ENCODE measurements around the gene RAB31. TPM values are rescaled to one million over a fixed set of nuclear protein-coding genes. Genes with fewer than 3 reads are reported as not detected.
"Not testable (repeated sequence)": the region's sequence is repeated elsewhere in the genome, so short reads cannot be mapped to it uniquely, and the experiment has no call there.

The RAB31 gene
- total and polyA plus RNA-seq, 2 donors from 2014 or later = 17.3 to 77.1 TPM

DNA sequence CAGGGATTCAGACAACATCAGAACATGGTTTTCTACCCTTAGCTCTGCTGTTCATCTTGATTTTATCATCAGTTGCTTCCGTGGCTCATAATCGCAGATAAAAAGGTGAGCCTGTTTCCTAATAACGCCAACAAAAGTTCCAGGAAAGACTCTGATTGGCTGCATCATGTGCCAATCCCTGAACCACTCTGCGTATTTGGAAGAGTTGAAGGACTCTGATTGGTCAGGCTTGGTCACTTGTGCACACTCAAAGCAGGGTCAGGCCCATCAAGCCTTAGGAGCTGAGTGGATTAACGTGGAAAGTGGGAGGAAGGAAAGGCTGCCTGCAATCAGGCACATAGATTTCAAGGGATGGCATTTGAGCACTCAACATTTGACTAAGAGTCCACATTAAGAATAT, 189.0 kb downstream of the RAB31 start:
- Histone ChIP-seq H3K36me3 (ENCODE audit: control insufficient read depth in 2 of 3, insufficient read depth in 3 of 3, low read length in 3 of 3) (no peaks in the 10 kb centered on the region), H3K4me3 (ENCODE audit: low read length in 3 of 3) (no peak overlapping the region), H3K9me3 (ENCODE audit: control insufficient read depth in 2 of 3, insufficient read depth in 1 of 3, low read length in 3 of 3) (no peaks in the 10 kb centered on the region), H3K4me1 (ENCODE audit: control insufficient read depth in 2 of 3, insufficient read depth in 2 of 3, low read depth in 1 of 3, low read length in 3 of 3) (no peaks in the 10 kb centered on the region), H3K9ac (ENCODE audit: low read length in 3 of 3) (no peak overlapping the region), H3K27me3 (ENCODE audit: control insufficient read depth, insufficient read depth, low read length) (no peaks in the 10 kb centered on the region), H3K27ac (ENCODE audit: low read depth in 2 of 2, low read length in 2 of 2) (no peak overlapping the region)
- TF ChIP-seq, protein P1, sequence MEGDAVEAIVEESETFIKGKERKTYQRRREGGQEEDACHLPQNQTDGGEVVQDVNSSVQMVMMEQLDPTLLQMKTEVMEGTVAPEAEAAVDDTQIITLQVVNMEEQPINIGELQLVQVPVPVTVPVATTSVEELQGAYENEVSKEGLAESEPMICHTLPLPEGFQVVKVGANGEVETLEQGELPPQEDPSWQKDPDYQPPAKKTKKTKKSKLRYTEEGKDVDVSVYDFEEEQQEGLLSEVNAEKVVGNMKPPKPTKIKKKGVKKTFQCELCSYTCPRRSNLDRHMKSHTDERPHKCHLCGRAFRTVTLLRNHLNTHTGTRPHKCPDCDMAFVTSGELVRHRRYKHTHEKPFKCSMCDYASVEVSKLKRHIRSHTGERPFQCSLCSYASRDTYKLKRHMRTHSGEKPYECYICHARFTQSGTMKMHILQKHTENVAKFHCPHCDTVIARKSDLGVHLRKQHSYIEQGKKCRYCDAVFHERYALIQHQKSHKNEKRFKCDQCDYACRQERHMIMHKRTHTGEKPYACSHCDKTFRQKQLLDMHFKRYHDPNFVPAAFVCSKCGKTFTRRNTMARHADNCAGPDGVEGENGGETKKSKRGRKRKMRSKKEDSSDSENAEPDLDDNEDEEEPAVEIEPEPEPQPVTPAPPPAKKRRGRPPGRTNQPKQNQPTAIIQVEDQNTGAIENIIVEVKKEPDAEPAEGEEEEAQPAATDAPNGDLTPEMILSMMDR (IDR thresholded peaks at IDR 0.05; ENCODE audit: borderline replicate concordance, extremely low read depth, insufficient read depth) = no peak
- FAIRE-seq = no peak
- DNase-seq = no peak
- intact Hi-C loops (cut with DNase I) = no loop called here

DNA sequence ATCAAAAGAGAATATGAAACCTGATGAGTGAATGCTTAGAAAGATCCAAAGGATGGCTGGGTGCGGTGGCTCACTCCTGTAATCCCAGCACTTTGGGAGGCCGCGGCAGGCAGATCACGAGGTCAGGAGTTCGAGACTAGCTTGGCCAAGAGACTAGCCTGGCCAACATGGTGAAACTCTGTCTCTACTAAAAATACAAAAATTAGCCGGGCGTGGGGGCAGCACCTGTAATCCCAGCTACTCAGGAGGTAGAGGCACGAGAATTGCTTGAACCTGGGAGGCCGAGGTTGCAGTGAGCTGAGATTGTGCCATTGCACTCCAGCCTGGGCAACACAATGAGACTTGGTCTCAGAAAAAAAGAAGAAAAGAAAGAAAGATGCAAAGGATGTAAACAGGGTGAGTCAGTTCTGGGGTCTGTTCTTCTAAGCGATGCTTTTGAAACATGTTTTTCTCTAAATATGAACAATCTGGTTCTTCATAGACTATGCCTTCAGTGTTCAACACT, 189.7 kb downstream of the RAB31 start:
- H3K4me1 ChIP-seq (ENCODE audit: control insufficient read depth in 2 of 3, insufficient read depth in 2 of 3, low read depth in 1 of 3, low read length in 3 of 3); H3K9ac ChIP-seq (ENCODE audit: low read length in 3 of 3); DNase-seq; intact Hi-C loops (cut with DNase I); FAIRE-seq; H3K4me3 ChIP-seq (ENCODE audit: low read length in 3 of 3); H3K36me3 ChIP-seq (ENCODE audit: control insufficient read depth in 2 of 3, insufficient read depth in 3 of 3, low read length in 3 of 3); H3K9me3 ChIP-seq (ENCODE audit: control insufficient read depth in 2 of 3, insufficient read depth in 1 of 3, low read length in 3 of 3); H3K27ac ChIP-seq (ENCODE audit: low read depth in 2 of 2, low read length in 2 of 2); H3K27me3 ChIP-seq (ENCODE audit: control insufficient read depth, insufficient read depth, low read length): not testable (repeated sequence)

DNA sequence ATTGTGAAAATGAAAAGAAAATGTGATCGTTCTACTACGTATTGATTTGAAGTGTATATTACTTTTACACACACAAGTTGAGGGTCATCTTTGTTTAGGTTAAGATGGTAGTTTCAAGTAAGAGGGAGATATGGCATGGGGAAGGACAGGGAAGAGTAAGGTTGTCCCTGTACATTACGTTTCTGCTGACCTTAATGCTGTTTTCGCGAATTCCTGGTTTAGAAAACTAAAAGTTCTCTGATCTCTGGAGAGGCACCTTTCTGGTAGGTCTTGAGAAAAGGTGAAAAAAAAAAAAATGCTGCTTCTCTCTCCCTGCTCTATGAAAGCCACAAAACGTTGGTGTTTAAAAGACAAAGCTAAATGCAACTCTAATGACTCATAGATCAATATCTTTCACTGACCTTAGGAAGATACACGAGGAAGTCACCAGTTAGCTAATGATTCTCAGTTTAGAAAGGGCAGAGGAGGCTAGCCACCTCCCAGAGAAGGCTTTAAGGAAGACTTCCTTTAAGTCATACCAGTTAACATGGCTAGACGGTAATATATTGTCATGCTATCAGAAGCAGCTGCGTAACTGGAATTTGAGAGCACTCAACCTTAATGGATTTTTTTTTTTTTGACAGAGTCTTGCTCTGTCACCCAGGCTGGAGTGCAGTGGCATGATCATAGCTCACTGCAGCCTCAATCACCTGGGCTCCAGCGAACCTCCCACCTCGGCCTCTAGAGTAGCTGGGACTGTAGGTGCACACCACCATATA, 190.9 kb downstream of the RAB31 start:
- H3K36me3 ChIP-seq (ENCODE audit: control insufficient read depth in 2 of 3, insufficient read depth in 3 of 3, low read length in 3 of 3) = no peaks in the 10 kb centered on the region
- H3K27ac ChIP-seq (ENCODE audit: low read depth in 2 of 2, low read length in 2 of 2) = no peak overlapping the region
- no peaks in the 10 kb centered on the region for H3K4me1 ChIP-seq (ENCODE audit: control insufficient read depth in 2 of 3, insufficient read depth in 2 of 3, low read depth in 1 of 3, low read length in 3 of 3)
- H3K27me3 ChIP-seq (ENCODE audit: control insufficient read depth, insufficient read depth, low read length) = no peaks in the 10 kb centered on the region
- FAIRE-seq = no peak
- peak in 1 of 5 donors; percentile 19 for DNase-seq
- TF ChIP-seq, protein P1 (IDR thresholded peaks at IDR 0.05; ENCODE audit: borderline replicate concordance, extremely low read depth, insufficient read depth) = no peak
- intact Hi-C loops (cut with DNase I) = no loop called here
- H3K4me3 ChIP-seq (ENCODE audit: low read length in 3 of 3) = no peak overlapping the region
- no peak overlapping the region for H3K9ac ChIP-seq (ENCODE audit: low read length in 3 of 3)
- H3K9me3 ChIP-seq (ENCODE audit: control insufficient read depth in 2 of 3, insufficient read depth in 1 of 3, low read length in 3 of 3) = no peaks in the 10 kb centered on the region

- DNase-seq; H3K27me3 ChIP-seq (ENCODE audit: control insufficient read depth, insufficient read depth, low read length); H3K4me1 ChIP-seq (ENCODE audit: control insufficient read depth in 2 of 3, insufficient read depth in 2 of 3, low read depth in 1 of 3, low read length in 3 of 3); H3K4me3 ChIP-seq (ENCODE audit: low read length in 3 of 3); H3K27ac ChIP-seq (ENCODE audit: low read depth in 2 of 2, low read length in 2 of 2); H3K9ac ChIP-seq (ENCODE audit: low read length in 3 of 3); intact Hi-C loops (cut with DNase I); H3K36me3 ChIP-seq (ENCODE audit: control insufficient read depth in 2 of 3, insufficient read depth in 3 of 3, low read length in 3 of 3); FAIRE-seq; H3K9me3 ChIP-seq (ENCODE audit: control insufficient read depth in 2 of 3, insufficient read depth in 1 of 3, low read length in 3 of 3): not testable (repeated sequence)
Measured at GRCh38 chr18:9899550-9899930, 191.4 kb downstream of the RAB31 start.
